GM11168 (cell line): ENCODE measurements around the gene DDX56.
"Not testable (repeated sequence)": the region's sequence is repeated elsewhere in the genome, so short reads cannot be mapped to it uniquely, and the experiment has no call there.

Experiments
- in situ Hi-C: fragments of 300-500 bp; cut with MboI; formaldehyde crosslinking; loops from one replicate; pipeline ENCODE4 v1.12.0; 2022; ENCODE audit warnings: low sequenced_read_pairs; ENCODE audit not compliant: unreplicated experiment

Gene DDX56

GRCh38 chr7:44565795-44566559, 7.7 kb downstream of the DDX56 start:
- in situ Hi-C loops: no loop called here

- in situ Hi-C loops: no loop called here
Observed at GRCh38 chr7:44565097-44565794, 8.5 kb downstream of the DDX56 start.

- in situ Hi-C loops: no loop called here
Observed at GRCh38 chr7:44564606-44565005, 9.1 kb downstream of the DDX56 start.

GRCh38 chr7:44563171-44563679, 10.5 kb downstream of the DDX56 start:
- in situ Hi-C loops: no loop called here

- in situ Hi-C loops: not testable (repeated sequence)
Observed at GRCh38 chr7:44562622-44562962, 11.1 kb downstream of the DDX56 start.

GRCh38 chr7:44561962-44562621, 11.6 kb downstream of the DDX56 start:
- in situ Hi-C loops: no loop called here

GRCh38 chr7:44561481-44561880, 12.2 kb downstream of the DDX56 start:
- in situ Hi-C loops: no loop called here

- in situ Hi-C loops: no loop called here
Observed at GRCh38 chr7:44559485-44559884, 14.2 kb downstream of the DDX56 start.

GRCh38 chr7:44557485-44557884, 16.2 kb downstream of the DDX56 start:
- in situ Hi-C loops: no loop called here

GRCh38 chr7:44555350-44555749, 18.4 kb downstream of the DDX56 start:
- in situ Hi-C loops: no loop called here

GRCh38 chr7:44552473-44553005, 21.2 kb downstream of the DDX56 start:
- in situ Hi-C loops: not testable (repeated sequence)

GRCh38 chr7:44549457-44549856, 24.3 kb downstream of the DDX56 start:
- in situ Hi-C loops: no loop called here

GRCh38 chr7:44548893-44549292, 24.8 kb downstream of the DDX56 start:
- in situ Hi-C loops: no loop called here

- in situ Hi-C loops: no loop called here
Observed at GRCh38 chr7:44547536-44548231, 26.0 kb downstream of the DDX56 start.

- in situ Hi-C loops: no loop called here
Observed at GRCh38 chr7:44541876-44542610, 31.7 kb downstream of the DDX56 start.

- in situ Hi-C loops: no loop called here
Observed at GRCh38 chr7:44541028-44541869, 32.5 kb downstream of the DDX56 start, which contains the start of gene NPC1L1. Gene NPC1L1 (minus strand): TSS chr7:44541330. CDS start chr7:44541259, 71 bp downstream.

GRCh38 chr7:44540592-44541027, 33.1 kb downstream of the DDX56 start:
- in situ Hi-C loops: no loop called here

GRCh38 chr7:44539669-44540506, 33.8 kb downstream of the DDX56 start:
- in situ Hi-C loops: no loop called here
